Endodermal cell (in vitro differentiated cells): ENCODE measurements around the gene GJB3. TPM values are rescaled to one million over a fixed set of nuclear protein-coding genes. Genes with fewer than 3 reads are reported as not detected.

ENCODE experiments used
- DNase-seq: peaks from one replicate; pipeline ENCODE4 v3.0.0-alpha.2; 2017
- H3K27ac ChIP-seq: 2 replicates; pipeline ENCODE4 v1.5.1; 2013; ENCODE audit warnings: mild to moderate bottlenecking, low read depth, low read length, moderate library complexity
- H3K27me3 ChIP-seq: 2 replicates; pipeline ENCODE4 v1.6.1; 2013; ENCODE audit warnings: mild to moderate bottlenecking, low read length, moderate library complexity; ENCODE audit not compliant: insufficient read depth, control insufficient read depth, poor library complexity, severe bottlenecking
- H3K36me3 ChIP-seq: 2 replicates; pipeline ENCODE4 v1.7.0; 2013; ENCODE audit warnings: mild to moderate bottlenecking, low read length, moderate library complexity; ENCODE audit not compliant: control insufficient read depth, insufficient read depth
- H3K4me1 ChIP-seq: one replicate; pipeline ENCODE4 v1.7.0; 2013; ENCODE audit warnings: low read length; ENCODE audit not compliant: control insufficient read depth, insufficient read depth
- H3K4me3 ChIP-seq: 2 replicates; pipeline ENCODE4 v1.5.1; 2013; ENCODE audit warnings: mild to moderate bottlenecking, low read length, moderate library complexity
- H3K9ac ChIP-seq: 2 replicates; pipeline ENCODE4 v1.6.1; 2013; ENCODE audit warnings: mild to moderate bottlenecking, low read length, moderate library complexity; ENCODE audit not compliant: poor library complexity, severe bottlenecking; ENCODE audit errors: extremely low read depth
- H3K9me3 ChIP-seq: 2 replicates; pipeline ENCODE4 v1.6.1; 2013; ENCODE audit warnings: mild to moderate bottlenecking, low read length, moderate library complexity; ENCODE audit not compliant: control insufficient read depth
- H3K27ac Mint-ChIP-seq: 2 replicates; pipeline ENCODE4 v1.8.0; 2020; ENCODE audit warnings: mixed read lengths
- H3K27me3 Mint-ChIP-seq: 2 replicates; pipeline ENCODE4 v1.8.0; 2021; ENCODE audit warnings: mild to moderate bottlenecking, mixed read lengths; ENCODE audit not compliant: insufficient read depth
- H3K36me3 Mint-ChIP-seq: 2 replicates; pipeline ENCODE4 v1.8.0; 2020; ENCODE audit warnings: low read depth, mixed read lengths
- H3K4me1 Mint-ChIP-seq: 2 replicates; pipeline ENCODE4 v1.8.0; 2020; ENCODE audit warnings: mixed read lengths
- H3K4me3 Mint-ChIP-seq: 2 replicates; pipeline ENCODE4 v1.8.0; 2020; ENCODE audit warnings: mild to moderate bottlenecking, moderate library complexity, mixed read lengths
- H3K9me3 Mint-ChIP-seq: 2 replicates; pipeline ENCODE4 v1.8.0; 2020; ENCODE audit warnings: mild to moderate bottlenecking, mixed read lengths
- WGBS, 2 experiments: methylation state at CpG; one replicate each; pipeline versions ENCODE4 v1.1.5 to v1.1.7; 2013; ENCODE audit warnings: missing lambda C conversion rate in 2 of 2, mixed read lengths in 1 of 2; ENCODE audit not compliant: insufficient coverage in 1 of 2, insufficient read length in 1 of 2; 5-methylcytosine and 5-hydroxymethylcytosine counted together
- total RNA-seq, 2 donors: library from RNA; stranded (reverse); fragmentation: NEBNext Ultra II Directional in 1 of 2; extraction: Animal tissue kit (Norgen Biotek cat#: 25700) in 1 of 2; gene quantifications; 2 replicates in 1 of 2; 3 replicates in 1 of 2; pipeline ENCODE4 v1.2.1, GENCODE V29; 2021
- TF ChIP-seq, protein P1 (sequence below): fragments of 200-600 bp; sonication (generic); conservative IDR thresholded peaks from 2 replicates; pipeline ENCODE4 v1.5.0; 2021; ENCODE audit warnings: antibody characterized with exemption, mild to moderate bottlenecking

The GJB3 gene
- total RNA-seq, 2 donors from 2014 or later, result 0.38 to 2.9 TPM

DNA sequence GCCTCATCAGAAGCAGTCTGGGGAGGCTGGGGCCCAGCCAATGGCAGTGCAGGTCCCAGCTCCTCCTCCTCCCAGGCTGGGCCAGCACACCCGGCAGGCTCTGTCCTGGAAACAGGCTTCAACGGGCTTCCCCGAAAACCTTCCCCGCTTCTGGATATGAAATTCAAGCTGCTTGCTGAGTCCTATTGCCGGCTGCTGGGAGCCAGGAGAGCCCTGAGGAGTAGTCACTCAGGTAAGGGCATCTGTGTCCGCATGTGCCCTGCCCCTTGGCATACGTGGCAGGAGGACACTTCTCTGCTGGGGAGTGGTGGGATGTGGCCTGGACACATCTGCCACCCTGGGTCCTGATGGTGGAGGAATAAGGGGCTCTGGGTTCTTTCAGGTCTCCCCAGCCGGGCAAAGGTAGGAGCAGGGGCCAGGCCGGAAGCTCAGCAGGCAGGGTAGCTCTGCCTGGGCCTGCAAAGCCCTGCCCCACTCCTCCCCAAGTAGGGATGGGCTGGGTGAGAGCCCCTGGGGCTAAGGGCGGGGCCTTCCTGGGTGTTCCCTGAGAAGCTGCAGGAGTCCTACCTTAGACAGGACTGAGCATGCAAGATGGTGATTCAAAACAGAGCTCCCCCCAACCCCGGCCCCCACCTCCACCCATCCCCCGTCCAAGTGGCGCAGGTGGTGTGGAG is 25.9 kb upstream of the GJB3 start, which contains the start of gene GJB5:
GJB5 (plus strand) TSS at position 84 of the 674 bp plus-strand sequence. CDS start 2,284 bp downstream, outside the sequence.
- no peak for DNase-seq
- no peak within 1 kb of the TSS for H3K4me3 Mint-ChIP-seq
- no peak within 1 kb of the TSS for H3K27ac Mint-ChIP-seq
- WGBS, 2 experiments, result 89 to 93% methylated on average over 7 to 12 of the region's 13 CpGs
- peaks cover 33% of the 10 kb centered on the region for H3K4me1 Mint-ChIP-seq
- Histone ChIP-seq H3K27ac (no peak within 1 kb of the TSS), H3K4me3 (no peak within 1 kb of the TSS), H3K36me3 (no peaks in the 10 kb centered on the region), H3K9ac (no peak within 1 kb of the TSS), H3K4me1 (peaks cover 17% of the 10 kb centered on the region), H3K27me3 (no peaks in the 10 kb centered on the region), H3K9me3 (peaks cover 8% of the 10 kb centered on the region)
- no peaks in the 10 kb centered on the region for H3K27me3 Mint-ChIP-seq
- H3K9me3 Mint-ChIP-seq, result no peaks in the 10 kb centered on the region
- TF ChIP-seq, protein P1, sequence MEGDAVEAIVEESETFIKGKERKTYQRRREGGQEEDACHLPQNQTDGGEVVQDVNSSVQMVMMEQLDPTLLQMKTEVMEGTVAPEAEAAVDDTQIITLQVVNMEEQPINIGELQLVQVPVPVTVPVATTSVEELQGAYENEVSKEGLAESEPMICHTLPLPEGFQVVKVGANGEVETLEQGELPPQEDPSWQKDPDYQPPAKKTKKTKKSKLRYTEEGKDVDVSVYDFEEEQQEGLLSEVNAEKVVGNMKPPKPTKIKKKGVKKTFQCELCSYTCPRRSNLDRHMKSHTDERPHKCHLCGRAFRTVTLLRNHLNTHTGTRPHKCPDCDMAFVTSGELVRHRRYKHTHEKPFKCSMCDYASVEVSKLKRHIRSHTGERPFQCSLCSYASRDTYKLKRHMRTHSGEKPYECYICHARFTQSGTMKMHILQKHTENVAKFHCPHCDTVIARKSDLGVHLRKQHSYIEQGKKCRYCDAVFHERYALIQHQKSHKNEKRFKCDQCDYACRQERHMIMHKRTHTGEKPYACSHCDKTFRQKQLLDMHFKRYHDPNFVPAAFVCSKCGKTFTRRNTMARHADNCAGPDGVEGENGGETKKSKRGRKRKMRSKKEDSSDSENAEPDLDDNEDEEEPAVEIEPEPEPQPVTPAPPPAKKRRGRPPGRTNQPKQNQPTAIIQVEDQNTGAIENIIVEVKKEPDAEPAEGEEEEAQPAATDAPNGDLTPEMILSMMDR, result no peak
- no peaks in the 10 kb centered on the region for H3K36me3 Mint-ChIP-seq

DNA sequence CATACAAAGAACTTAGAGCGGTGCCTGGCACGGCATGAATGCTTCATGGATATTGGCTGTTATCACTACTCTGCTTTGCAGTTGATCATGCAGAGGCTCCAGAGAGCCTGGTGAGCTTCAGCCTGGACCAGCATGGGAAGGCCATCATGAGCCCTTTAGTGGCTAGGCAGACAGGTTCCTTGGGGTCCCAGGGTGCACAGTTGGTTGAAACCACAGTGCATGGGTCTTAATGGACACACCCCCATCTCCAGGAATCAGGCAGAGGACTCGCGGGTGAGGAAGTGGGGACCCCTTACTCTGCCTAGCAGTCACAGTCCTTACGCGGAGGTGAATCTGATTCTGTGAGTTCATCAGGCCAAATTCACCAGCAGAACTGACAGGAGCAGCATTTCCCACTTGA is 25.1 kb upstream of the GJB3 start:
- H3K9me3 Mint-ChIP-seq, result no peaks in the 10 kb centered on the region
- no peak overlapping the region for H3K4me3 Mint-ChIP-seq
- TF ChIP-seq, protein P1, result no peak
- DNase-seq, result no peak
- H3K4me3 ChIP-seq, result no peak overlapping the region
- H3K9me3 ChIP-seq, result peaks cover 8% of the 10 kb centered on the region
- 98% methylated on average over 6 of the region's 6 CpGs for WGBS, 2 experiments
- H3K36me3 ChIP-seq, result no peaks in the 10 kb centered on the region
- no peaks in the 10 kb centered on the region for H3K27me3 Mint-ChIP-seq
- peaks cover 25% of the 10 kb centered on the region for H3K4me1 Mint-ChIP-seq
- H3K36me3 Mint-ChIP-seq, result no peaks in the 10 kb centered on the region
- no peak overlapping the region for H3K9ac ChIP-seq
- H3K4me1 ChIP-seq, result peaks cover 10% of the 10 kb centered on the region
- H3K27me3 ChIP-seq, result no peaks in the 10 kb centered on the region
- H3K27ac Mint-ChIP-seq, result no peak overlapping the region
- H3K27ac ChIP-seq, result no peak overlapping the region

DNA sequence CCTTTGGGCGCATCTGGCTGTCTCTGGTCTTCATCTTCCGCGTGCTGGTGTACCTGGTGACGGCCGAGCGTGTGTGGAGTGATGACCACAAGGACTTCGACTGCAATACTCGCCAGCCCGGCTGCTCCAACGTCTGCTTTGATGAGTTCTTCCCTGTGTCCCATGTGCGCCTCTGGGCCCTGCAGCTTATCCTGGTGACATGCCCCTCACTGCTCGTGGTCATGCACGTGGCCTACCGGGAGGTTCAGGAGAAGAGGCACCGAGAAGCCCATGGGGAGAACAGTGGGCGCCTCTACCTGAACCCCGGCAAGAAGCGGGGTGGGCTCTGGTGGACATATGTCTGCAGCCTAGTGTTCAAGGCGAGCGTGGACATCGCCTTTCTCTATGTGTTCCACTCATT is 23.6 kb upstream of the GJB3 start:
- peaks cover 15% of the 10 kb centered on the region for H3K4me1 Mint-ChIP-seq
- no peaks in the 10 kb centered on the region for H3K36me3 Mint-ChIP-seq
- Histone ChIP-seq H3K4me3 (no peak overlapping the region), H3K9ac (no peak overlapping the region), H3K27ac (no peak overlapping the region), H3K36me3 (no peaks in the 10 kb centered on the region), H3K27me3 (no peaks in the 10 kb centered on the region), H3K4me1 (peaks cover 5% of the 10 kb centered on the region), H3K9me3 (peaks cover 8% of the 10 kb centered on the region)
- H3K27ac Mint-ChIP-seq, result no peak overlapping the region
- DNase-seq, result no peak
- no peaks in the 10 kb centered on the region for H3K9me3 Mint-ChIP-seq
- H3K4me3 Mint-ChIP-seq, result no peak overlapping the region
- 94 to 98% methylated on average over 15 to 21 of the region's 21 CpGs for WGBS, 2 experiments
- no peaks in the 10 kb centered on the region for H3K27me3 Mint-ChIP-seq
- TF ChIP-seq, protein P1, result no peak
